CD14-positive monocyte (primary cell): Measurements from ENCODE around the gene CGNL1. TPM values are rescaled to one million over a fixed set of nuclear protein-coding genes. Genes with fewer than 3 reads are reported as not detected.

Experiments used
- DNase-seq, 3 donors: peaks; one replicate each; pipeline ENCODE4 v3.0.0-alpha.2; 2011 to 2022
- H2AFZ ChIP-seq: 2 replicates; pipeline ENCODE4 v1.6.0; 2012; ENCODE audit warnings: mild to moderate bottlenecking, low read depth, low read length, inconsistent platforms; ENCODE audit not compliant: insufficient read depth, poor library complexity, severe bottlenecking
- H3K27ac ChIP-seq, 2 donors: 1 replicate in 1 of 2; 2 replicates in 1 of 2; pipeline ENCODE4 v1.5.1; 2012 to 2013; ENCODE audit warnings: low read length in 2 of 2, control low read depth in 1 of 2, inconsistent platforms in 1 of 2, low read depth in 1 of 2, mild to moderate bottlenecking in 1 of 2
- H3K27me3 ChIP-seq, 2 donors: one replicate each; pipeline versions ENCODE4 v1.6.0 to v1.6.1; 2011 to 2013; ENCODE audit warnings: low read length in 2 of 2; ENCODE audit not compliant: control insufficient read depth in 2 of 2, insufficient read depth in 2 of 2
- H3K36me3 ChIP-seq, 2 donors: replicated peaks in 1 of 2; 1 replicate in 1 of 2; 2 replicates in 1 of 2; pipeline versions ENCODE4 v1.5.1 to v1.6.1; 2012 to 2013; ENCODE audit warnings: low read length in 2 of 2, control low read depth in 1 of 2, inconsistent platforms in 1 of 2, mild to moderate bottlenecking in 1 of 2; ENCODE audit not compliant: insufficient read depth in 2 of 2, control insufficient read depth in 1 of 2
- H3K4me1 ChIP-seq, 2 donors: 1 replicate in 1 of 2; 2 replicates in 1 of 2; pipeline versions ENCODE4 v1.5.1 to v1.6.1; 2012 to 2013; ENCODE audit warnings: low read length in 2 of 2, control low read depth in 1 of 2, inconsistent platforms in 1 of 2, mild to moderate bottlenecking in 1 of 2, moderate library complexity in 1 of 2; ENCODE audit not compliant: insufficient read depth in 2 of 2, control insufficient read depth in 1 of 2
- H3K4me2 ChIP-seq: replicated peaks from 2 replicates; pipeline ENCODE3; 2012; ENCODE audit warnings: low read length, moderate library complexity, mild to moderate bottlenecking; ENCODE audit not compliant: poor library complexity, severe bottlenecking; ENCODE audit errors: extremely low read depth
- H3K4me3 ChIP-seq, 3 experiments: fragments of 200-600 bp in 1 of 3; sonication (generic) in 1 of 3; replicated peaks in 1 of 3; 1 replicate in 2 of 3; 2 replicates in 1 of 3; pipeline ENCODE4 v1.5.1; 2011 to 2013; ENCODE audit warnings: low read length in 3 of 3, mild to moderate bottlenecking in 3 of 3, control low read depth in 2 of 3, low read depth in 2 of 3, inconsistent platforms in 1 of 3, moderate library complexity in 1 of 3
- H3K79me2 ChIP-seq: 2 replicates; pipeline ENCODE4 v1.6.0; 2012; ENCODE audit warnings: mild to moderate bottlenecking, control low read depth, inconsistent platforms, low read length, moderate library complexity; ENCODE audit not compliant: insufficient read depth
- H3K9ac ChIP-seq: 2 replicates; pipeline ENCODE4 v1.6.0; 2017; ENCODE audit warnings: low read length, mild to moderate bottlenecking; ENCODE audit not compliant: insufficient read depth, poor library complexity, severe bottlenecking
- H3K9me3 ChIP-seq, 2 donors: replicated peaks in 1 of 2; 1 replicate in 1 of 2; 2 replicates in 1 of 2; pipeline versions ENCODE4 v1.5.1 to v1.6.1; 2012 to 2013; ENCODE audit warnings: low read length in 2 of 2, control low read depth in 1 of 2; ENCODE audit not compliant: control insufficient read depth in 1 of 2, insufficient read depth in 1 of 2
- H4K20me1 ChIP-seq: 2 replicates; pipeline ENCODE4 v1.6.0; 2012; ENCODE audit warnings: mild to moderate bottlenecking, low read length, control low read depth, moderate library complexity; ENCODE audit not compliant: insufficient read depth
- H3K27ac Mint-ChIP-seq, 7 donors: one replicate each; pipeline ENCODE4 v1.8.0; 2020; ENCODE audit warnings: mild to moderate bottlenecking in 7 of 7, mixed read lengths in 7 of 7, moderate library complexity in 6 of 7, inconsistent platforms in 2 of 7
- H3K27me3 Mint-ChIP-seq, 3 donors: one replicate each; pipeline ENCODE4 v1.8.0; 2021 to 2022; ENCODE audit warnings: low read depth in 3 of 3, mild to moderate bottlenecking in 3 of 3, mixed read lengths in 3 of 3, moderate library complexity in 3 of 3, inconsistent platforms in 1 of 3
- H3K36me3 Mint-ChIP-seq, 2 donors: one replicate each; pipeline ENCODE4 v1.8.0; 2020; ENCODE audit warnings: mixed read lengths in 2 of 2, inconsistent platforms in 1 of 2, mild to moderate bottlenecking in 1 of 2
- H3K4me1 Mint-ChIP-seq: one replicate; pipeline ENCODE4 v1.8.0; 2020; ENCODE audit warnings: mild to moderate bottlenecking, mixed read lengths
- H3K4me3 Mint-ChIP-seq, 2 donors: one replicate each; pipeline ENCODE4 v1.8.0; 2020; ENCODE audit warnings: mild to moderate bottlenecking in 2 of 2, mixed read lengths in 2 of 2, moderate library complexity in 1 of 2
- H3K9me3 Mint-ChIP-seq, 7 donors: one replicate each; pipeline ENCODE4 v1.8.0; 2020 to 2022; ENCODE audit warnings: mixed read lengths in 7 of 7, mild to moderate bottlenecking in 6 of 7, moderate library complexity in 6 of 7, inconsistent platforms in 2 of 7
- CTCF ChIP-seq: fragments of 200-600 bp; IDR thresholded peaks from one replicate; pipeline ENCODE4 v1.8.0; 2022; ENCODE audit warnings: antibody characterized with exemption, mild to moderate bottlenecking
- WGBS: methylation state at CpG from one replicate; pipeline ENCODE4 v1.1.5; 2013; ENCODE audit warnings: missing lambda C conversion rate; ENCODE audit not compliant: insufficient coverage; 5-methylcytosine and 5-hydroxymethylcytosine counted together
- intact Hi-C, 2 donors: fragments of 100-400 bp; cut with micrococcal nuclease; formaldehyde crosslinking; loops; one replicate each; pipeline versions ENCODE4 v1.15.0 to v1.15.1; 2023
- polyA plus RNA-seq, 3 donors: library from polyadenylated mRNA; depleted of rRNA in 1 of 3; unstranded in 2 of 3; stranded (reverse) in 1 of 3; fragments of 300-500 nt in 2 of 3; fragments of >200 nt in 1 of 3; fragmentation: Illumina TruSeq in 2 of 3; gene quantifications; 1 replicate in 2 of 3; 2 replicates in 1 of 3; pipeline ENCODE4 v1.2.3, GENCODE V29; 2012 to 2021

The CGNL1 gene
- polyA plus RNA-seq, 3 donors, result not detected

GRCh38 chr15:57442335-57442734 is 66.0 kb downstream of the CGNL1 start:
- H3K4me3 Mint-ChIP-seq, result no peak overlapping the region
- Histone ChIP-seq H3K4me3 (no peak overlapping the region), H3K27me3 (no peaks in the 10 kb centered on the region), H3K4me1 (peaks cover 3 to 5% of the 10 kb centered on the region in 2 donors), H3K27ac (no peak overlapping the region), H3K4me2 (no peak overlapping the region), H3K36me3 (no peaks in the 10 kb centered on the region), H3K9me3 (no peaks in the 10 kb centered on the region), H3K9ac (no peak overlapping the region), H2AFZ (no peak overlapping the region), H3K79me2 (no peaks in the 10 kb centered on the region), H4K20me1 (no peaks in the 10 kb centered on the region)
- DNase-seq, result no peak
- no peak for TF ChIP-seq CTCF
- peaks cover 0 to 3% (median 0%) of the 10 kb centered on the region in 3 donors for H3K27me3 Mint-ChIP-seq
- no peaks in the 10 kb centered on the region for H3K9me3 Mint-ChIP-seq
- WGBS, result 95% methylated on average over 2 of the region's 3 CpGs
- H3K36me3 Mint-ChIP-seq, result no peaks in the 10 kb centered on the region
- H3K27ac Mint-ChIP-seq, result no peak overlapping the region
- intact Hi-C loops, result no loop called here
- H3K4me1 Mint-ChIP-seq, result peaks cover 10% of the 10 kb centered on the region

GRCh38 chr15:57443486-57443885 is 67.2 kb downstream of the CGNL1 start:
- Histone ChIP-seq H3K79me2 (no peaks in the 10 kb centered on the region), H3K27me3 (no peaks in the 10 kb centered on the region), H3K4me2 (no peak overlapping the region), H2AFZ (no peak overlapping the region), H3K9ac (no peak overlapping the region), H3K27ac (no peak overlapping the region), H3K9me3 (no peaks in the 10 kb centered on the region), H3K4me1 (peaks cover 3 to 5% of the 10 kb centered on the region in 2 donors), H3K4me3 (no peak overlapping the region), H3K36me3 (no peaks in the 10 kb centered on the region), H4K20me1 (no peaks in the 10 kb centered on the region)
- no peaks in the 10 kb centered on the region for H3K9me3 Mint-ChIP-seq
- H3K36me3 Mint-ChIP-seq, result no peaks in the 10 kb centered on the region
- no peak for DNase-seq
- H3K4me3 Mint-ChIP-seq, result no peak overlapping the region
- intact Hi-C loops, result no loop called here
- 97% methylated on average over 5 of the region's 8 CpGs for WGBS
- TF ChIP-seq CTCF, result no peak
- H3K4me1 Mint-ChIP-seq, result peaks cover 10% of the 10 kb centered on the region
- H3K27me3 Mint-ChIP-seq, result no peaks in the 10 kb centered on the region
- H3K27ac Mint-ChIP-seq, result no peak overlapping the region
